NCI-H524 (cell line): ENCODE data around the gene SLC2A8.

Source experiments
- DNase-seq, 2 experiments: peaks; one replicate each; lab custom pipeline; 2025; lab: John Stamatoyannopoulos, UW

Gene SLC2A8, protein sequence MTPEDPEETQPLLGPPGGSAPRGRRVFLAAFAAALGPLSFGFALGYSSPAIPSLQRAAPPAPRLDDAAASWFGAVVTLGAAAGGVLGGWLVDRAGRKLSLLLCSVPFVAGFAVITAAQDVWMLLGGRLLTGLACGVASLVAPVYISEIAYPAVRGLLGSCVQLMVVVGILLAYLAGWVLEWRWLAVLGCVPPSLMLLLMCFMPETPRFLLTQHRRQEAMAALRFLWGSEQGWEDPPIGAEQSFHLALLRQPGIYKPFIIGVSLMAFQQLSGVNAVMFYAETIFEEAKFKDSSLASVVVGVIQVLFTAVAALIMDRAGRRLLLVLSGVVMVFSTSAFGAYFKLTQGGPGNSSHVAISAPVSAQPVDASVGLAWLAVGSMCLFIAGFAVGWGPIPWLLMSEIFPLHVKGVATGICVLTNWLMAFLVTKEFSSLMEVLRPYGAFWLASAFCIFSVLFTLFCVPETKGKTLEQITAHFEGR

DNA sequence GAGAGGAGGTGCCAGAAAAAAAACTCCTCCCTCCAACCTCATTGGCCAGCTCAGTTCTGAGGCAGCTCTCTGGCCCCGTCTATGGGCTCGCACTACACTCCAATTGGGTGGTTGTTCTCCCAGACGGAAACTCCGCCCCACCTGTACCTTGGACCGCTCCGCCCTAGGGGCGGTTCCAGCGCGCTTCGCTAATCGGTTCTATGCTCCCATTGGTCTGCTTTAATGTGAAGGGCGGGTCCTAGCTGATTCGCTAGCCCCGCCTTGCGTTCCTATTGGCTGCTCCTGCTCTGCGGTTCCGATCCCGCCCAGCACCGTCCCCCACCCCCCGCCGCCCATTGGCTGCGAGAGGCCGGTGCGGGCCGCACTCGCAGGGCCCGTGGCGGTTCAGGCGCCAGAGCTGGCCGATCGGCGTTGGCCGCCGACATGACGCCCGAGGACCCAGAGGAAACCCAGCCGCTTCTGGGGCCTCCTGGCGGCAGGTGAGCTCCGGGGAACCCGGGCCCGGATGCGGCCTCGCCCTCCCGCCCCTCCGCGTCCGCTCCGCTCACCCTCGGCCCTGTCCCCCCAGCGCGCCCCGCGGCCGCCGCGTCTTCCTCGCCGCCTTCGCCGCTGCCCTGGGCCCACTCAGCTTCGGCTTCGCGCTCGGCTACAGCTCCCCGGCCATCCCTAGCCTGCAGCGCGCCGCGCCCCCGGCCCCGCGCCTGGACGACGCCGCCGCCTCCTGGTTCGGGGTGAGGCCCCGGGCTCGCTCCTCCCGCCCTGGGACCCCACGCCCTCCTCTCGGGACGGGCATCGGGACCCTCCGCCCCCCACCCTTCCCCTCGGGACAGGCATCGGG is at the start of gene SLC2A8:
SLC2A8 (plus strand) TSS at position 362 of the 838 bp plus-strand sequence; CDS start at position 424, 62 bp downstream.
- peak; percentile 100 for DNase-seq

DNA sequence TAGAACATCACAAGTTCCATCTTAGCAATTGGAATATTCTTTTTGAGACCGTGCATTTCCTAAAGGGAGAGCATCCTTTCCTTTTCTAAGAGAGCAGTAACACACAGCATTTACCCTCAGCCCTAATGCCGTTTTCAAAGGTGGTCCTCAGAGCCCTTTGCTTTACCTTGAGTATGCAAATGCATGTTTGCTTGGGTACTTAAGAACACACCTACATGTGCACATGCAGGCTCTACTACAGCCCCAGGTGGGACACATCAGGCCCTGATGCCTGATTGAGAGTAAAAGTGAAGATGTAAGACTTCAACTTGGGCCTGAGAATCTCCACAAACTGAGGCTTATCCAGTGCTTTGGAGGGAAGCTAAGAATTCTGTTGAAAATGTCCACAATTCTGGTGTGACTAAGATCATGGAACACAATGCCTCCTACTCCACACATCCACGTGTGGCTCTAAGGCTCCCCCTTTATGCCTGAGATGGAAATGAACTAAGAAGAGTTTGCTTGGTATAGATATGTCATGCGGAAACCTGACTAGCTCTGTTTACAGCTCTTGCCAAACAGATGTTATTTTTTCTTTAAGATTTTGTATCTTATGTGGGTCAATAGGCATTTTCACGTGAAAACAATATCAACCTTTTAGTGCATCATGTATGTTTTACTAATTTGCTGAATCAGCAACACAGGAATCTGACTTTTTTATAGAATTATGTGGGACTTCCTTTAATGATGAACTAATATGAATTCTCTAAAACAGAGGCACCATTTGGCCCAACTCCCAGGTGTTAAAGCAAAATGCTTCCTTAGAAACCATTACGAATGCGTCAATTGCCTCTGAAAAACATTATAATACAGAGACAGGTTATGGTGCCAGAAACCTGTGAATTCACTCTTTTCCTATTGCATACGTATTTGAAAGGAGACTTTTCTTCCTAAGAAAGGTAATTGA is 48.9 kb upstream of the SLC2A8 start:
- peak; percentile 27 to 51 for DNase-seq

- DNase-seq = no peak
Measured at GRCh38 chr9:127349483-127350113, 47.4 kb upstream of the SLC2A8 start.

GRCh38 chr9:127351182-127352166 is 45.5 kb upstream of the SLC2A8 start:
- peak; percentile 80 to 96 for DNase-seq

GRCh38 chr9:127353882-127354281 is 43.1 kb upstream of the SLC2A8 start:
- DNase-seq = no peak

DNA sequence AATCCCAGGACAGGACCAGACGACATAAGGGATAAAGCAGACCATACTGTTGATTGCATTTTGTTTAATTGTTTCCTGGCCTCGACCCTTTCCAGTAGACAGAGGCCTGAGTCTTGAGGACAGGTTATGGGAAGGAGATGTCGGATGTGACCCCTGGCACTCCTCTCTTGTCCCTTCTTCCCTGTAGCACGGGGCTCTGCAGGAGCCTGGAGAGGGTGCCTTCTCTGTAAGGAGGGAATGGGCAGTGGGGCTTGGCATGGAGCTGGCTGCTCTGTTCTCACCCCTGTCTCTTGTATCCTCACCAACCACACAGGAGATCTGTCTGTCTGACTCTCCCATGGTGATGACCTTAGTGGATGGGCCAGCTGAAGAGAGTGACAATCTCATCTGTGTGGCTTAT is 40.1 kb upstream of the SLC2A8 start:
- DNase-seq = no peak

DNA sequence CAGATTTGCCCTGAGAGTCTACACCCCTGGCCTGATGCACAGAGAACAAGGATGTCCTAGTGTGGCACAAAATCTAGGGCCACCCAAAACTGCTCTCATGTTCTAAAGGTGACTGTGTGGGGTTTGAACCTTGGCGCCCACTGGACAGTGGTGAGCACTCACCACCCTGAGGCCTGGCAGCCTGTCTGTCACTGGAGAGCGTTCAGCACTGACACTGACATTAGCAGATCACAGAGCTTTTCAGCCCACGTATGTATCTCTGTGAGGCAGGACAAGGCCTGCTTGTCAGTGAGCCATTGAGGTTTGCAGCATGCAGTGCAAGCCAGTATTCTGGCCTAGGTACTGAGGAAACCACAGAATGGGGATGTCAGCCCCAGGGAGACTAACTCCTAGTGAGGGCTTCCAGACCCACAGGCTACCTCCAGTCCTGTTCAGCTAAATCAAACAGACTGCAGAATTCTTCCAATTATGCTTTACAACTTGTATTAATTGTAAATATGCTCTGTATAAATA is 38.9 kb upstream of the SLC2A8 start:
- DNase-seq = no peak

GRCh38 chr9:127358770-127359169 is 38.2 kb upstream of the SLC2A8 start:
- no peak for DNase-seq

GRCh38 chr9:127360250-127360649 is 36.7 kb upstream of the SLC2A8 start:
- DNase-seq = no peak

DNA sequence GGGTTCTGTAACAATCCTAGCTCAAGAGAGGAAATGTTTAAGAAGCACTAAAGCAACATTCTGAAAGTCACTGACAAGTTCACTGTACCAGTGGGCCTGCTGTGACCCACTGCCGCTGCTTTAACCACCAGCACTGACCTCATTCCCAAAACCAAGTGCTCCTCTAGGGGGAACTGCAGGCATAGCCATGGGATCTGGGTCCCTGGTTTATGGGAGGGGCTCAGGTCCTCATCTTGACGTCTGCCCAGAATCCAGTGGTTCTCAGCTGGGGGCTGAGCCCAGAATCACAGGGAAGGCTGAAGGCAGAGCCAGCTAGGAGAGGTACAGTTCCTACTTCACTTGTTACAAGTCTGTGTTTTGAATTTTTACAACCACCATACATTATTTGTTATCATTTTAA is 36.1 kb upstream of the SLC2A8 start:
- peak; percentile 25 to 38 for DNase-seq

DNA sequence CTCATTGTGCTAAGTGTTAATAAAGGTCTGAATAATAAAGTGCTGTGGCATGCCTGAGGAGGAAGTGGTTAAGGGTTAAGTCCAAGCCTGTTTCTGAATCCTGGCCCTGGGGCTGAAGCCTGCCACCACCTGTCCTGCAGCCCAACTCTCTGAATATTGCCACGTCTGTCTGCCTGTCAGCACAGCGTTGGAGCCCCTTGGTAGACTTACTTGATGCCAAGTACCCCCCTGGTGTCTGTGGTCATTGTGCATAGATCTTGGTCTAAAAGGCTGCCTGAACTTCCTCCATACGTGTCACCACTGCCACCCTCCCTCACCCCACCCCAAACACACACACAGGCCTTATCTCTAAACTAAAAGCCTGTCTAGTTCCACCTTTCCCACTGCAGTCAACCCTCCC is 35.4 kb upstream of the SLC2A8 start:
- no peak for DNase-seq

- no peak for DNase-seq
Measured at GRCh38 chr9:127362829-127363228, 34.1 kb upstream of the SLC2A8 start.

GRCh38 chr9:127365461-127365860 is 31.5 kb upstream of the SLC2A8 start:
- no peak for DNase-seq

DNA sequence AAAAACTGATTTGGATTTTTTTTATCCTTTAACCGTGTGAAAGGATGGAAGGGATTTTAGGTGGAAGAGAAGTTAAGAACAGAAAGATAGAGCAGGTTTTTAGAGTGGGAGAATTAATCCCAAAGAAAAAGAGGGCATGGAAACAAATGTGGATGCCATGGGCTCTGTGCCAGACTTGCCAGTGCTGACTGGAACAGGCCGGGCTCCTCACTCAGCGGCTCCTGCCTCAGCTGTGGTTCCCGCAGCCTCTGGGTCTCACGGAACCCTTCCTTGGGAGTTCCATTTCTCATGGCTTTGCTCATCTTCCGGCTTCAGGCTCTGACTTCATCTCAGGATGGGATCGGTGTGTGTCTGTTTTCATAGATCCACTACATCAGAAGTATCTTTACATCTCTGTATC is 30.4 kb upstream of the SLC2A8 start:
- DNase-seq = no peak

- DNase-seq = no peak
Measured at GRCh38 chr9:127368852-127369402, 28.0 kb upstream of the SLC2A8 start.

DNA sequence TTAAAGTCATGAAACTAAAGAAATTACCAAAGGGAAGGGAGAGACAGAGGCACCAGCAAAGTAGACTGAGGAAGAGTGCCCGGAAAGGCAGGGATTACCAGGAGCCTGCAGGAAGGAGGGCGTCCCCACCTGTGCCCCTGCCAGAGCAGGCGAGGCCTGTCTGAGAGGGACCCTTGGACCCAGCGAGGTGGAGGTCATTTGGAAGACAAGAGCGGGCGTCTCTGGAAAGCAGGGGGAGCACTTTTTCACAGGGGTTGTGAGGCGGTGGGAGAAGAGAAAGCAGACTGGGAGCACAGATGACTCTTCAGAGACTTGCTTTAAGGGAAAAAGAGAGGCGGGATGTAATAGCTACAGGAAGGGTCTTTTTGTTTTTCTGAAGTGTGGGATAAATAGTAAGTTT is 27.5 kb upstream of the SLC2A8 start:
- no peak for DNase-seq

- no peak for DNase-seq
Measured at GRCh38 chr9:127370147-127370579, 26.8 kb upstream of the SLC2A8 start.

- no peak for DNase-seq
Measured at GRCh38 chr9:127370672-127371648, 26.0 kb upstream of the SLC2A8 start.
